Osteocyte (in vitro differentiated cells): Measurements from ENCODE around the gene LRIG1. TPM values are rescaled to one million over a fixed set of nuclear protein-coding genes. Genes with fewer than 3 reads are reported as not detected.

ENCODE experiments used
- DNase-seq: peaks from one replicate; pipeline ENCODE4 v3.0.0; 2021; ENCODE audit warnings: mixed read lengths; ENCODE audit not compliant: unreplicated experiment; ENCODE audit errors: extremely low spot score
- H3K27ac Mint-ChIP-seq: one replicate; pipeline ENCODE4 v1.8.0; 2021; ENCODE audit warnings: mild to moderate bottlenecking, mixed read lengths; ENCODE audit not compliant: unreplicated experiment
- H3K27me3 Mint-ChIP-seq: one replicate; pipeline ENCODE4 v1.8.0; 2021; ENCODE audit warnings: mixed read lengths; ENCODE audit not compliant: unreplicated experiment
- H3K36me3 Mint-ChIP-seq: one replicate; pipeline ENCODE4 v1.8.0; 2021; ENCODE audit warnings: mixed read lengths; ENCODE audit not compliant: unreplicated experiment
- H3K4me1 Mint-ChIP-seq: one replicate; pipeline ENCODE4 v1.8.0; 2021; ENCODE audit warnings: mixed read lengths; ENCODE audit not compliant: unreplicated experiment
- H3K4me3 Mint-ChIP-seq: one replicate; pipeline ENCODE4 v1.8.0; 2021; ENCODE audit warnings: mild to moderate bottlenecking, moderate library complexity, mixed read lengths; ENCODE audit not compliant: unreplicated experiment
- H3K9me3 Mint-ChIP-seq: one replicate; pipeline ENCODE4 v1.8.0; 2021; ENCODE audit warnings: mixed read lengths; ENCODE audit not compliant: unreplicated experiment
- total RNA-seq: library from RNA; stranded (reverse); gene quantifications from 2 replicates; pipeline ENCODE4 v1.2.1, GENCODE V29; 2021
- TF ChIP-seq, protein P1 (sequence below): fragments of 200-600 bp; sonication (generic); IDR thresholded peaks from 2 replicates; pipeline ENCODE4 v1.5.0; 2021; ENCODE audit warnings: antibody characterized with exemption, mild to moderate bottlenecking, moderate library complexity

LRIG1 gene
- total RNA-seq, 1 donor from 2014 or later: 60.8 TPM

- H3K36me3 Mint-ChIP-seq: no peaks in the 10 kb centered on the region
- DNase-seq: no peak
- peaks cover 72% of the 10 kb centered on the region for H3K4me1 Mint-ChIP-seq
- H3K4me3 Mint-ChIP-seq: no peak overlapping the region
- no peak overlapping the region for H3K27ac Mint-ChIP-seq
- TF ChIP-seq, protein P1, sequence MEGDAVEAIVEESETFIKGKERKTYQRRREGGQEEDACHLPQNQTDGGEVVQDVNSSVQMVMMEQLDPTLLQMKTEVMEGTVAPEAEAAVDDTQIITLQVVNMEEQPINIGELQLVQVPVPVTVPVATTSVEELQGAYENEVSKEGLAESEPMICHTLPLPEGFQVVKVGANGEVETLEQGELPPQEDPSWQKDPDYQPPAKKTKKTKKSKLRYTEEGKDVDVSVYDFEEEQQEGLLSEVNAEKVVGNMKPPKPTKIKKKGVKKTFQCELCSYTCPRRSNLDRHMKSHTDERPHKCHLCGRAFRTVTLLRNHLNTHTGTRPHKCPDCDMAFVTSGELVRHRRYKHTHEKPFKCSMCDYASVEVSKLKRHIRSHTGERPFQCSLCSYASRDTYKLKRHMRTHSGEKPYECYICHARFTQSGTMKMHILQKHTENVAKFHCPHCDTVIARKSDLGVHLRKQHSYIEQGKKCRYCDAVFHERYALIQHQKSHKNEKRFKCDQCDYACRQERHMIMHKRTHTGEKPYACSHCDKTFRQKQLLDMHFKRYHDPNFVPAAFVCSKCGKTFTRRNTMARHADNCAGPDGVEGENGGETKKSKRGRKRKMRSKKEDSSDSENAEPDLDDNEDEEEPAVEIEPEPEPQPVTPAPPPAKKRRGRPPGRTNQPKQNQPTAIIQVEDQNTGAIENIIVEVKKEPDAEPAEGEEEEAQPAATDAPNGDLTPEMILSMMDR: no peak
- no peaks in the 10 kb centered on the region for H3K9me3 Mint-ChIP-seq
- H3K27me3 Mint-ChIP-seq: no peaks in the 10 kb centered on the region
These were observed 11.7 kb downstream of the LRIG1 start for GRCh38 chr3:66489115-66489514.

GRCh38 chr3:66488492-66488891 is 12.3 kb downstream of the LRIG1 start:
- TF ChIP-seq, protein P1: no peak
- H3K4me1 Mint-ChIP-seq: peaks cover 71% of the 10 kb centered on the region
- no peaks in the 10 kb centered on the region for H3K27me3 Mint-ChIP-seq

DNA sequence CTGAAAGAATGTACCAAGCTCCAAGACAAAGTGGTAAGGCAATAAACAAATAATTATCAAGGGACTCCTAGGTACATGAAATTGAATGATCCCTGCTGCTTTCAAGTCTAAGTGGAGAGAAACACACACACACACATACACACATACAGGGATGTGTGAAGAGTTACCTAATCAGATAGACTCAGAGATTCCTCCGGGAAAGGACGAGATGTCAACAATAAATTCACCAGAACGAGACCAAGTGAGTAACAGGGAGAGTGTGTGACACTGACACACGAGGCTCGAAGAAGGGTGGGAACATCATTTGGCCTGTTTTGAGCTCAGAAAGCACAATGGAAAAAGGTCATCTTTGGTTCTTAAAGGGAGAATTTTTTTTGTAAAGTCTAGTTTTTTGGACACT is 13.4 kb downstream of the LRIG1 start:
- Mint-ChIP-seq H3K36me3 (no peaks in the 10 kb centered on the region), H3K9me3 (no peaks in the 10 kb centered on the region), H3K27me3 (no peaks in the 10 kb centered on the region), H3K4me1 (peaks cover 71% of the 10 kb centered on the region), H3K4me3 (no peak overlapping the region), H3K27ac (peak overlapping the region; percentile 93)
- no peak for DNase-seq
- TF ChIP-seq, protein P1: no peak

More at GRCh38 chr3:66488492-66488891, 12.3 kb downstream of the LRIG1 start:
- DNase-seq: no peak
- Mint-ChIP-seq H3K36me3 (no peaks in the 10 kb centered on the region), H3K27ac (no peak overlapping the region), H3K4me3 (no peak overlapping the region), H3K9me3 (no peaks in the 10 kb centered on the region)

- Mint-ChIP-seq H3K36me3 (no peaks in the 10 kb centered on the region), H3K27ac (peak overlapping the region; percentile 93), H3K4me3 (peak overlapping the region; percentile 58), H3K27me3 (no peaks in the 10 kb centered on the region), H3K4me1 (peaks cover 68% of the 10 kb centered on the region), H3K9me3 (no peaks in the 10 kb centered on the region)
- no peak for DNase-seq
- TF ChIP-seq, protein P1: no peak
These were observed 14.2 kb downstream of the LRIG1 start for GRCh38 chr3:66486646-66487045.

- no peak for DNase-seq
- no peak overlapping the region for H3K4me3 Mint-ChIP-seq
- no peaks in the 10 kb centered on the region for H3K36me3 Mint-ChIP-seq
- peak overlapping the region; percentile 93 for H3K27ac Mint-ChIP-seq
- peaks cover 71% of the 10 kb centered on the region for H3K4me1 Mint-ChIP-seq
- no peaks in the 10 kb centered on the region for H3K27me3 Mint-ChIP-seq
- TF ChIP-seq, protein P1: no peak
- H3K9me3 Mint-ChIP-seq: no peaks in the 10 kb centered on the region
These were observed 14.6 kb downstream of the LRIG1 start for GRCh38 chr3:66486202-66486601.
